GM21576 (cell line): ENCODE measurements around the gene EXOSC9.

Experiments
- ATAC-seq: cut with Tn5 transposase; IDR thresholded peaks from one replicate; pipeline ENCODE4 v1.9.1; 2021; ENCODE audit warnings: mild to moderate bottlenecking, moderate library complexity; ENCODE audit not compliant: unreplicated experiment

EXOSC9 gene

GRCh38 chr4:121788896-121789295 is 12.2 kb upstream of the EXOSC9 start:
- peak; percentile 91 for ATAC-seq

- no peak for ATAC-seq
Measured at GRCh38 chr4:121789455-121789854, 11.7 kb upstream of the EXOSC9 start.

GRCh38 chr4:121789960-121790829 is 10.9 kb upstream of the EXOSC9 start:
- no peak for ATAC-seq

GRCh38 chr4:121790976-121791375 is 10.1 kb upstream of the EXOSC9 start:
- no peak for ATAC-seq

- ATAC-seq, result no peak
Measured at GRCh38 chr4:121791481-121791880, 9.6 kb upstream of the EXOSC9 start.

GRCh38 chr4:121792966-121793365 is 8.2 kb upstream of the EXOSC9 start:
- ATAC-seq, result no peak

GRCh38 chr4:121794505-121795188 is 6.5 kb upstream of the EXOSC9 start:
- ATAC-seq, result no peak

- no peak for ATAC-seq
Measured at GRCh38 chr4:121796283-121796682, 4.8 kb upstream of the EXOSC9 start.

- no peak for ATAC-seq
Measured at GRCh38 chr4:121799208-121799823, 1.8 kb upstream of the EXOSC9 start.

GRCh38 chr4:121799867-121800501 is 1.1 kb upstream of the EXOSC9 start:
- no peak for ATAC-seq

GRCh38 chr4:121800638-121800960 is 524 bp upstream of the EXOSC9 start:
- peak; percentile 16 for ATAC-seq

- no peak for ATAC-seq
Measured at GRCh38 chr4:121801715-121802075, 572 bp downstream of the EXOSC9 start.

GRCh38 chr4:121806411-121806810 is 5.3 kb downstream of the EXOSC9 start:
- ATAC-seq, result no peak

GRCh38 chr4:121811122-121811521 is 10.0 kb downstream of the EXOSC9 start:
- no peak for ATAC-seq

GRCh38 chr4:121814756-121815155 is 13.6 kb downstream of the EXOSC9 start:
- no peak for ATAC-seq

GRCh38 chr4:121817006-121817405 is 15.9 kb downstream of the EXOSC9 start:
- no peak for ATAC-seq

GRCh38 chr4:121817701-121818100 is 16.6 kb downstream of the EXOSC9 start:
- ATAC-seq, result no peak

- no peak for ATAC-seq
Measured at GRCh38 chr4:121818215-121818614, 17.1 kb downstream of the EXOSC9 start.

- no peak for ATAC-seq
Measured at GRCh38 chr4:121819216-121819965, 18.3 kb downstream of the EXOSC9 start.

GRCh38 chr4:121822047-121822446 is 20.9 kb downstream of the EXOSC9 start:
- ATAC-seq, result no peak
